DOHH2 (cell line): ENCODE measurements around the gene LRRC2.

Experiments used
- H3F3A ChIP-seq: fragments of 200-600 bp; sonication (generic), shearing (Covaris generic); 2 replicates; pipeline ENCODE4 v1.6.0; 2016; ENCODE audit warnings: antibody characterized with exemption, mild to moderate bottlenecking; ENCODE audit not compliant: control insufficient read depth, insufficient read depth
- H3K27ac ChIP-seq: fragments of 200-600 bp; sonication (generic); 2 replicates; pipeline ENCODE4 v1.5.1; 2014; ENCODE audit warnings: low read depth, mild to moderate bottlenecking, low read length, moderate library complexity
- H3K27me3 ChIP-seq: fragments of 200-600 bp; sonication (generic); 2 replicates; pipeline ENCODE4 v1.6.1; 2014; ENCODE audit warnings: mild to moderate bottlenecking, low read length, mixed read lengths; ENCODE audit not compliant: control insufficient read depth
- H3K36me3 ChIP-seq: fragments of 200-600 bp; sonication (generic); 2 replicates; pipeline ENCODE4 v1.6.1; 2014; ENCODE audit warnings: mild to moderate bottlenecking, low read length, moderate library complexity, mixed read lengths; ENCODE audit not compliant: control insufficient read depth
- H3K4me1 ChIP-seq: fragments of 200-600 bp; sonication (generic); 2 replicates; pipeline ENCODE4 v1.6.1; 2014; ENCODE audit warnings: mild to moderate bottlenecking, low read length, mixed read lengths; ENCODE audit not compliant: control insufficient read depth
- H3K4me2 ChIP-seq: fragments of 200-600 bp; sonication (generic); 2 replicates; pipeline ENCODE4 v1.6.0; 2014; ENCODE audit warnings: mild to moderate bottlenecking, low read length, moderate library complexity
- H3K4me3 ChIP-seq: fragments of 200-600 bp; sonication (generic); 2 replicates; pipeline ENCODE4 v1.5.1; 2014; ENCODE audit warnings: mild to moderate bottlenecking, low read length, mixed read lengths
- H3K79me2 ChIP-seq: fragments of 200-600 bp; sonication (generic); 2 replicates; pipeline ENCODE4 v1.6.1; 2014; ENCODE audit warnings: mild to moderate bottlenecking, low read length, mixed read lengths; ENCODE audit not compliant: control insufficient read depth
- H3K9me2 ChIP-seq: fragments of 200-600 bp; sonication (generic); replicated peaks from 2 replicates; pipeline ENCODE4 v1.6.1; 2014; ENCODE audit warnings: mild to moderate bottlenecking, low read length, mixed read lengths; ENCODE audit not compliant: control insufficient read depth
- H3K9me3 ChIP-seq: fragments of 200-600 bp; sonication (generic); 2 replicates; pipeline ENCODE4 v1.6.1; 2014; ENCODE audit warnings: antibody characterized with exemption, low read length, mixed read lengths; ENCODE audit not compliant: control insufficient read depth, insufficient read depth
- H4K20me1 ChIP-seq: fragments of 200-600 bp; sonication (generic); 2 replicates; pipeline ENCODE4 v1.6.0; 2014; ENCODE audit warnings: low read depth, mild to moderate bottlenecking, antibody characterized with exemption, low read length, moderate library complexity; ENCODE audit not compliant: control insufficient read depth, insufficient read depth
- EZH2phosphoT487 ChIP-seq: fragments of 200-600 bp; sonication (generic); IDR thresholded peaks from 2 replicates; pipeline ENCODE4 v1.6.1; 2017; ENCODE audit warnings: borderline replicate concordance, mild to moderate bottlenecking, antibody characterized with exemption, low read length, moderate library complexity, mixed read lengths
- TF ChIP-seq, protein P1 (sequence below): fragments of 200-600 bp; sonication (generic); IDR thresholded peaks from one replicate; pipeline ENCODE4 v1.5.1; 2014; ENCODE audit warnings: antibody characterized with exemption, mild to moderate bottlenecking, low read depth, low read length; ENCODE audit not compliant: poor library complexity, severe bottlenecking

The LRRC2 gene

DNA sequence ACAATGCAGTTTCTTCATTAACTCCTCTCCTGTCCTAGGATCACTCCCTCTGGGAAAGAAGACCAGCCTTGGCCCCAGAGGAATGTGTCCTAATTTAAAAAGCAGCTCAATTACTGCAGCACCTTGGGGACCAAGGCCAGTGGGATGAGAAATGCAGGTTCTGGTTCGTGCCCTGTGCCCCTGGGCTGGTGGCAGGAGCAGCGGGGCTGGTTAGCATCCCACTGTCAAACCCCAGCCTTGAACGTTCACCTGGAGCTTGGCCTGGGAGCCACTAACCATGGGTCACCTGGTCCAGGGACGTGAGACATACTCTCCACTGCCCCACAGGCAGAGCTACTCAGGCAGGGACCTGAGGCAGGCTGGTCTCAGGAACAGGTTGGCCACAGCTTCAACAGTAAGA is 76.7 kb downstream of the LRRC2 start:
- TF ChIP-seq, protein P1, sequence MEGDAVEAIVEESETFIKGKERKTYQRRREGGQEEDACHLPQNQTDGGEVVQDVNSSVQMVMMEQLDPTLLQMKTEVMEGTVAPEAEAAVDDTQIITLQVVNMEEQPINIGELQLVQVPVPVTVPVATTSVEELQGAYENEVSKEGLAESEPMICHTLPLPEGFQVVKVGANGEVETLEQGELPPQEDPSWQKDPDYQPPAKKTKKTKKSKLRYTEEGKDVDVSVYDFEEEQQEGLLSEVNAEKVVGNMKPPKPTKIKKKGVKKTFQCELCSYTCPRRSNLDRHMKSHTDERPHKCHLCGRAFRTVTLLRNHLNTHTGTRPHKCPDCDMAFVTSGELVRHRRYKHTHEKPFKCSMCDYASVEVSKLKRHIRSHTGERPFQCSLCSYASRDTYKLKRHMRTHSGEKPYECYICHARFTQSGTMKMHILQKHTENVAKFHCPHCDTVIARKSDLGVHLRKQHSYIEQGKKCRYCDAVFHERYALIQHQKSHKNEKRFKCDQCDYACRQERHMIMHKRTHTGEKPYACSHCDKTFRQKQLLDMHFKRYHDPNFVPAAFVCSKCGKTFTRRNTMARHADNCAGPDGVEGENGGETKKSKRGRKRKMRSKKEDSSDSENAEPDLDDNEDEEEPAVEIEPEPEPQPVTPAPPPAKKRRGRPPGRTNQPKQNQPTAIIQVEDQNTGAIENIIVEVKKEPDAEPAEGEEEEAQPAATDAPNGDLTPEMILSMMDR, result no peak
- TF ChIP-seq EZH2phosphoT487, result no peak
- Histone ChIP-seq H4K20me1 (no peaks in the 10 kb centered on the region), H3F3A (no peaks in the 10 kb centered on the region), H3K36me3 (no peaks in the 10 kb centered on the region), H3K79me2 (no peaks in the 10 kb centered on the region), H3K27me3 (0 out of 2 replicates have a peak, but pooled peaks cover 6% of the 10 kb centered on the region), H3K4me2 (peak overlapping the region; percentile 57), H3K27ac (peak overlapping the region; percentile 41), H3K4me3 (peak overlapping the region; percentile 43), H3K9me3 (no peaks in the 10 kb centered on the region), H3K4me1 (peaks cover 42% of the 10 kb centered on the region), H3K9me2 (no peaks in the 10 kb centered on the region)

DNA sequence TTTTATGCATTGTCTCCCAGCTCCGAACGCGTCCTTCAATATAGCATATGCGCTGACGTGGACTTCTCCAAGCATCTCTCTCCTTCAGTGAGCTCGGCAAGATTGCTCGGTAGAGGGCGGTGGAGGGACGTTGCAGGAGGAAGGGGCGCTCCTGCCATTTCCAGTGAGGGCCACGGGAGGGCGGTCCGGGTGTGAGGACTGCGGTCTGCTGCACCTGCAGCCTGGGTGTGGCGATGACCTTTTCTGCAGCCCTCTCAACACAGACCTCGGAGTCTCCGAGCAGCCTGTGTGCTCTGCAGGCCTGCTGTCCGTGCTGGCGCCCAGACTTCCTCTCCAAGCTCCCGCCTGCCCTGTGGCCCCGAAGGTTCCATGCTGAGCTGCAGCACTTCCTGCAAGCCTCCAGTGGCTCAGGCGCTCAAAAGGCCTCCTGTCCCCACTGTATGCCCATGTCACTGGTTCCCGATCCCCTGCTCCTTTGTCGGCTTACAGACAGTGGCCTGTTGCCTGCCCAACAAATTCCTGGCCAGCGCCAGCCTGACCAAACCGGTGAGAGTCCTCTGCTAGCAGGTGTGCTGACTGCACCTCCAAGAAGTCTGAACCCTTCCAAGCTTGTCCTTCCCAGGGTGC is 77.3 kb downstream of the LRRC2 start:
- no peaks in the 10 kb centered on the region for H3K9me3 ChIP-seq
- peak overlapping the region; percentile 57 for H3K4me2 ChIP-seq
- H3K79me2 ChIP-seq, result no peaks in the 10 kb centered on the region
- peaks cover 42% of the 10 kb centered on the region for H3K4me1 ChIP-seq
- no peaks in the 10 kb centered on the region for H4K20me1 ChIP-seq
- no peaks in the 10 kb centered on the region for H3K9me2 ChIP-seq
- TF ChIP-seq, protein P1, result peak; percentile 100
- TF ChIP-seq EZH2phosphoT487, result no peak
- no peaks in the 10 kb centered on the region for H3F3A ChIP-seq
- H3K27ac ChIP-seq, result peak overlapping the region; percentile 41
- peak overlapping the region; percentile 43 for H3K4me3 ChIP-seq
- H3K36me3 ChIP-seq, result no peaks in the 10 kb centered on the region
- 0 out of 2 replicates have a peak, but pooled peaks cover 6% of the 10 kb centered on the region for H3K27me3 ChIP-seq

- H3K27ac ChIP-seq, result no peak overlapping the region
- no peak for TF ChIP-seq EZH2phosphoT487
- TF ChIP-seq, protein P1, result no peak
- H3K27me3 ChIP-seq, result peaks cover 12% of the 10 kb centered on the region; the same call in 1 of the 2 replicates
- no peak overlapping the region for H3K4me3 ChIP-seq
- H3F3A ChIP-seq, result no peaks in the 10 kb centered on the region
- H4K20me1 ChIP-seq, result no peaks in the 10 kb centered on the region
- H3K4me1 ChIP-seq, result peaks cover 16% of the 10 kb centered on the region
- H3K79me2 ChIP-seq, result no peaks in the 10 kb centered on the region
- no peak overlapping the region for H3K4me2 ChIP-seq
- H3K9me3 ChIP-seq, result no peaks in the 10 kb centered on the region
- no peaks in the 10 kb centered on the region for H3K36me3 ChIP-seq
- no peaks in the 10 kb centered on the region for H3K9me2 ChIP-seq
These were observed 80.3 kb downstream of the LRRC2 start for GRCh38 chr3:46485779-46486175.
